ENCODE data around the gene IMMP2L. TPM values are rescaled to one million over a fixed set of nuclear protein-coding genes. Genes with fewer than 3 reads are reported as not detected.

IMMP2L gene
- total RNA-seq, 4 donors from 2014 or later = 23.8 to 30.0 (median 27.7) TPM

GRCh38 chr7:110839866-110840265, 722.4 kb downstream of the IMMP2L start:
- H3K27me3 ChIP-seq = no peaks in the 10 kb centered on the region
- H3K27ac ChIP-seq = no peak overlapping the region
- H3K9me3 ChIP-seq = no peaks in the 10 kb centered on the region
- no peak overlapping the region for H3K4me3 ChIP-seq (replicated peaks in 1 of 3)
- intact Hi-C loops (cut with DNase I) = no loop called here
- peak in 2 of 6 experiments; percentile 8 to 20 for TF ChIP-seq CTCF (IDR thresholded peaks at IDR 0.05)
- no peak for TF ChIP-seq POLR2A (IDR thresholded peaks at IDR 0.05)
- no peaks in the 10 kb centered on the region for H3K4me1 ChIP-seq
- peak; percentile 15 to 21 for DNase-seq
- H3K36me3 ChIP-seq = no peaks in the 10 kb centered on the region
- 58 to 59% methylated on average over 5 of the region's 5 CpGs for WGBS, 2 donors

- no peaks in the 10 kb centered on the region for H3K4me1 ChIP-seq
- no peak overlapping the region for H3K4me3 ChIP-seq (replicated peaks in 1 of 3)
- TF ChIP-seq POLR2A (IDR thresholded peaks at IDR 0.05) (no peak), CTCF (IDR thresholded peaks at IDR 0.05) (no peak)
- H3K27ac ChIP-seq = no peak overlapping the region
- DNase-seq = no peak
- H3K9me3 ChIP-seq = no peaks in the 10 kb centered on the region
- intact Hi-C loops (cut with DNase I) = no loop called here
- H3K27me3 ChIP-seq = no peaks in the 10 kb centered on the region
- no peaks in the 10 kb centered on the region for H3K36me3 ChIP-seq
- WGBS, 2 donors = 88 to 97% methylated on average over 1 of the region's 1 CpG
Observed at GRCh38 chr7:110835849-110836248, 726.4 kb downstream of the IMMP2L start.

GRCh38 chr7:110835218-110835617, 727.1 kb downstream of the IMMP2L start:
- Histone ChIP-seq H3K4me1 (no peaks in the 10 kb centered on the region), H3K4me3 (replicated peaks in 1 of 3) (no peak overlapping the region), H3K9me3 (no peaks in the 10 kb centered on the region), H3K27me3 (no peaks in the 10 kb centered on the region), H3K36me3 (no peaks in the 10 kb centered on the region), H3K27ac (no peak overlapping the region)
- no peak for DNase-seq
- intact Hi-C loops (cut with DNase I) = no loop called here
- TF ChIP-seq CTCF (IDR thresholded peaks at IDR 0.05) (no peak), POLR2A (IDR thresholded peaks at IDR 0.05) (no peak)
- 78 to 81% methylated on average over 1 of the region's 1 CpG for WGBS, 2 donors

- Histone ChIP-seq H3K4me3 (replicated peaks in 1 of 3) (no peak overlapping the region), H3K27me3 (no peaks in the 10 kb centered on the region), H3K4me1 (no peaks in the 10 kb centered on the region), H3K27ac (no peak overlapping the region), H3K9me3 (no peaks in the 10 kb centered on the region), H3K36me3 (no peaks in the 10 kb centered on the region)
- intact Hi-C loops (cut with DNase I) = no loop called here
- no peak for TF ChIP-seq CTCF (IDR thresholded peaks at IDR 0.05)
- no peak for TF ChIP-seq POLR2A (IDR thresholded peaks at IDR 0.05)
- no peak for DNase-seq
- 76 to 81% methylated on average over 3 of the region's 3 CpGs for WGBS, 2 donors
Observed at GRCh38 chr7:110831419-110831818, 730.9 kb downstream of the IMMP2L start.

GRCh38 chr7:110830778-110831177, 731.5 kb downstream of the IMMP2L start:
- Histone ChIP-seq H3K27ac (no peak overlapping the region), H3K27me3 (no peaks in the 10 kb centered on the region), H3K36me3 (no peaks in the 10 kb centered on the region), H3K9me3 (no peaks in the 10 kb centered on the region), H3K4me3 (replicated peaks in 1 of 3) (no peak overlapping the region), H3K4me1 (no peaks in the 10 kb centered on the region)
- TF ChIP-seq POLR2A (IDR thresholded peaks at IDR 0.05) = no peak
- WGBS, 2 donors = 64 to 66% methylated on average over 5 of the region's 5 CpGs
- DNase-seq = no peak
- intact Hi-C loops (cut with DNase I) = no loop called here

GRCh38 chr7:110827936-110828335, 734.4 kb downstream of the IMMP2L start:
- no peak overlapping the region for H3K4me3 ChIP-seq (replicated peaks in 1 of 3)
- no peaks in the 10 kb centered on the region for H3K4me1 ChIP-seq
- H3K27ac ChIP-seq = no peak overlapping the region
- no peaks in the 10 kb centered on the region for H3K27me3 ChIP-seq
- no peaks in the 10 kb centered on the region for H3K9me3 ChIP-seq
- WGBS, 2 donors = 82 to 95% methylated on average over 2 of the region's 2 CpGs
- H3K36me3 ChIP-seq = no peaks in the 10 kb centered on the region
- TF ChIP-seq POLR2A (IDR thresholded peaks at IDR 0.05) (no peak), CTCF (IDR thresholded peaks at IDR 0.05) (no peak)
- DNase-seq = no peak
- intact Hi-C loops (cut with DNase I) = no loop called here

All from thyroid gland (tissue), 4 donors.